ENCODE measurements around the gene CACYBP.
"Not testable (repeated sequence)": the region's sequence is repeated elsewhere in the genome, so short reads cannot be mapped to it uniquely, and the experiment has no call there.

The CACYBP gene

DNA sequence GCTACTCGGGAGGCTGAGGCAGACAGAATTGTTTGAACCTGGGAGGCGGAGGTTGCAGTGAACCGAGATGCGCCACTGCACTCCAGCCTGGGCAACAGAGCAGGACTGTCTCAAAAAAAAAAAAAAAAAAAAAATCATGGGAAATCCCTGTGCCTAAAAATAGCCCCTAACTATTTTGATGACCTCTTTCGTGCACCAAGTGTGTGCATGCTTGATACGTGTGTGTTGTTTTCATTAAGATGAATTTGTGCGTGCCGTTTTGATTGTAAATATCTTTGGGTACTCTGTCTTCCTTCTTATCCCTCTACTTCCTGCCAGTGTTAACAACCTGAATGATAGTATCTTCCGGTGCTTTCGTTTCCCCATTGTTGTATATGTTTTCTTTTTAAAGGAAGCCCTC, 9.8 kb downstream of the CACYBP start:
- no peak for DNase-seq (ENCODE audit: low read depth)

DNA sequence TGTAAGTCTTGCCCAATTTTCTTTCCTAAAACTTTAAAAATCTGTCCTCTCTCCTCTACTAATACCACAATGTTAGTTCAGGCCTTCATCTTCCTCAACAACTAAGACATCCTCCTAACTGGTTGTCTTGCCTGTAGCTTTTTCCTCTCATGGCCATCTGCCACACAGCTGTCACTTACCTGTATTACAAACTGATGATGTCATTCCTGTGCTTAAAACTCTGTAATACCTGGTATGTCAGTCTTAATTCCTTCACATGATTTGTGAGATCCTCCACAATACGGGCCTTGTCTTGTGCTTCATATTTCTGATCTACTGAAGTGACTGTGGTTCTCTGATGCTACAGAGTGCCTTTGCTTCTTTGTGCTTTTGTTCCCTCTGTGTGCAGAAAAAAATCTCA, 13.7 kb downstream of the CACYBP start:
- no peak for DNase-seq (ENCODE audit: low read depth)

DNA sequence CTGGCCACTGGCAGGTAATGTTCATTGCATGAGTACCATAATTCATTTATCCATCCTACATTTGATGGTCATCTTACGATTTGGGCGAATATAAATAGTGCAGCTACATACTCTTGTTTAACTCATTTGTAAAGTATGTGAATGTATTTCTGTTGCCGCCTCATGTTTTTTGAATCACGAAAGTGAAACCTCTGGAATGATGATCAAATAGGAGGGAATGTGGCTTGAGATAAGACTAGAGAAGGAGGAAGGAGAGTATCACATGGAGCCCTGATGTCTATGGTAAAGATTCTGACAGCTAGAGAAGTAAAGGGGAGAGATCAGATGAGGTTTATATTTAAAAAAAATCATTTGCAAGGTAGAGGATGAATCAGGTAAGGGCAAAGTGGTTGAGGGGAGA, 15.5 kb downstream of the CACYBP start:
- peak; percentile 78 for DNase-seq (ENCODE audit: low read depth)

DNA sequence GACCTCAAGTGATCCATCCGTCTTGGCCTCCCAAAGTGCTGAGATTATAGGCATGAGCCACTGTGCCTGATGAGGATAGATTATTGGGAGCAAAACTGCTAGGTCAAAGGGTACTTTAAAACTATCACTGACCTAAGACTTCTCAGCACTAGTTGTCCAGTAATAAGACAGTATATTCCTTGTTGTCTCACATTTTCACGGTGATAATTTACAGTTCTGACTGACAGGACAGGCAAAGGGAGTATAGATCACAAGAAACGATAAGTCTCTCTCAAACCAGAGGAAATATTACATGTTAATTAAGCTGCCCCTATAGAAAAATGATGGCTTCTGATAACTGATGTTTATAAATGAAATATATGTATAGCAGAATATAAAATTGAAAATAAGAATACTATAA, 19.8 kb downstream of the CACYBP start:
- DNase-seq (ENCODE audit: low read depth), result no peak

DNA sequence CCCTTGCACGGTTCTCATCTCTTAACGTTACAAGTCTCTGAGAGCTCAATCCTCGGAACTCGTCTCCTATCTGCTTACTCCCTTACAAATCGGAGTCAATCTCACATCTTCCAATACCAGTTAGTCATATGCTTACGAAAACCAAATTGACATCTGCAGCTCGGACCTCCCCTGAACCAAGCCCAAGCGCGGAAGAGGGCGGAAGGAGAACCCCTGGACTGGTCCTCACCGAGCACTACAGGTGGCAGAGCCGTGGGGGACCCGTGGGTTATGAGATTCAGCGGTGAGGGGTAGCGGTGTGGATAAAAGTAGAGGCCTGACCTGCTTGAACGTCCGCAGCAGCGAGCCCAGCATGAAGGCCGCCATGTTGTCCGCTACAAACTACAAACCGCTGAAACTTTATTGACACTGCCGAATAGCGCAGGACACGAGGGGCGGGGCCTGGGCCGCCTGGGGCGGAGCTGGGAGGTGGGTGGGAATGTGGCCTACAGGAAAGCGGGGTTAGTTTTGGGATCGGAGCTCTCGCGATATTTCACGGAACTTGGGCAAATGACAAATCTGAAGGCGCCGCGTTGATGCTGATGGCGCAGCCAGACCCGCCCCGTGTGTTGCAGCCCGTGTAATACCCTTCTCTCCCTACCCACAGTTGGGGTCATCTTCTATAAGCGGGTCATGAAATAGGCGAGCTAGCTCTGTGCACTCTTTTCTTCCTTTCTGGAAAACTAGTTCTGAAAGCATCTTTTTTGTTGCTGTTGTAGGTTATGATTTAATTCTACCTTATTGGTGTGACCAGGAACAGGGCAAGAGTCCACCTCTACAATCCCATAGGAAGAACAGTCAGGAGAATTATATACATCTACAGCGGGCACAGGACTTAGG, 23.5 kb downstream of the CACYBP start, which contains the start of gene MRPS14:
TSS of gene MRPS14 (minus strand) at position 383 of the 879 bp plus-strand sequence. CDS start at position 366, 17 bp downstream.
- DNase-seq (ENCODE audit: low read depth), result peak; percentile 96

DNA sequence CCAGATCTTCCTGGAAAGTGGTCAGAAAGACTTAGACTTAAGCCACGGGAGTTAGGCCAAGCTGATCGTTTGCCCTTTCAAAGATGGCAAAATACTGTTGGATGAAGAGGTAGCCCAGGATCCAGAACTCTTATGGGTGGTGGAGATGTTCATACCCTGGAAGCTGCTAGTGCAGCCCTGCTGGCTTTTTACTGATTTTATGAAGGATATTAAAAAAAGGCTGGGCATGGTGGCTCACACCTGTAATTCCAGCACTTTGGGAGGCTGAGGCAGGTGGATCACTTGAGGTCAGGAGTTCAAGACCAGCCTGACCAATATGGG, 24.1 kb downstream of the CACYBP start:
- not testable (repeated sequence) for DNase-seq (ENCODE audit: low read depth)

DNA sequence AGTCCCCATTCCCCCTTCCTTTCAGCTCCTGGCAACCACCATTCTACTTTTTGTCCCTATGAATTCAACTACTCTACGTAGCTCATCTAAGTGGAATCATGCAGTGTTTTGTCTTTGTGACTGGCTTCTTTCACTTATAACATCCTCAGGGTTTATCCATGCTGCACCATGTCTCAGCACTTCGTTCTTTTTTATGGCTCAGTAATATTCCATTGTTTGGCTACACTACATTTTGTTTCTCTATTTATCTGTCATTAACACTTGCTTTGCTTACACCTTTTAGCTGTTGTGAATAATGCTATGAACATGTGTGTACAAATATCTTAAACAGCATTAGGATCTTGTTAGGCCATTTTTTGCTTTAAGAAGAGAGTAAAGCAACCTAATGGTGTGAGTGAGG, 25.0 kb downstream of the CACYBP start:
- no peak for DNase-seq (ENCODE audit: low read depth)

DNA sequence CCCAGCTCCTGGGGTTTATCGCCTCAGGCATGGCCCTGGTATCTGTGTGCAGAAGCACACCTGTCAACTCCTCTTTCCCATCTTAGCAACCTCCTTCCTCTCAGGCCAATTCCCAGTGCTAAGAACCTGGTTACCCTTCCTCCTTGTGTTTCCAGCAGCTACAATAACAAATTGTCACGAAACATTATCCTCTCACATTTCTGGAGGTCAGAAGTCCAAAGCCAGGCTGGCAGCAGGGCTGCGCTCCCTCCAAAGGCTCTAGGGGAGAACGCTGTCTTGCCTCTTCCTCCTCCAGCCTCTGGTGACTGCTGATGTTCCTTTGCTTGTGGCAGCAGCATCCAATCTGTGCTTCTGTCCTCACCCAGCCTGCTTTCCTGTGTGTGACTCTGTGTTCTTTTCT, 34.2 kb downstream of the CACYBP start:
- no peak for DNase-seq (ENCODE audit: low read depth)

DNA sequence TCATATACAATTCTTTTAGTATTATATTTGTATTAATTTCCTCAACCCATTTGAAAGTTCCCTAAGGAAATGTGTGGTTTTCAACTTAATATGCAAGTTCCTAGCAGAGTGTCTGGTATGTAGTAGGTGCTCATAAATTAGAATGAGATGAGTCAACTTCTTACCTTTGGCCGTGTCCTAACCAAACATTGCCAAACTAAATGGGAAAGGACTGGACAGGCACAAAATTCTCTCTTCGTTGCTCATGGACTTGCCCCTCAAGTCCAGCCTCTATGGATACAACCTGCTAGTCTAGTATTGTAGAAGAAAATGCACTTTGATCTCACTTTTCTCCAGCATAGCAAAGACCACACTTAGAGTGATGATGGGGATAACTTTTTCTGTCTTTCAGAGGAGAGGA, 35.0 kb downstream of the CACYBP start:
- DNase-seq (ENCODE audit: low read depth), result no peak

DNA sequence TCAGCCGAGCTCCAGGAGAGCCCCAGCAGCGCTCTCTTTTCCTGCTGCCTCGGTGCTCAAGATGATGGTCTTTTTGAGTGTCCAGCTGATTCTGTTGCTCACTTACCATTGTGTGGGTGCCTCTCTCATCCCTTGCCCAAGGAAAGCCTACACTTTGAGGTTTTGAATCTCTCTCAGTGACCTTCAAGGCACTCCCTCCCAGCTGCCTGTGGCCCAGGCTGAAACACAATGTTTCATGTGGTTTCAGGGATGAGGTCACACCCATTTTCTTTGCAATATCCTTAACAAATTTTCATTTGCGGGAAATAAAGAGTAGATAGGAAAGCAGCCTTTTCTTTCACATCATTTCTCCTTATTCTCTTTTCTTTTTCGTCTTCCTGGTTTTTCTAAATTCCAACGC, 36.1 kb downstream of the CACYBP start:
- DNase-seq (ENCODE audit: low read depth), result no peak

DNA sequence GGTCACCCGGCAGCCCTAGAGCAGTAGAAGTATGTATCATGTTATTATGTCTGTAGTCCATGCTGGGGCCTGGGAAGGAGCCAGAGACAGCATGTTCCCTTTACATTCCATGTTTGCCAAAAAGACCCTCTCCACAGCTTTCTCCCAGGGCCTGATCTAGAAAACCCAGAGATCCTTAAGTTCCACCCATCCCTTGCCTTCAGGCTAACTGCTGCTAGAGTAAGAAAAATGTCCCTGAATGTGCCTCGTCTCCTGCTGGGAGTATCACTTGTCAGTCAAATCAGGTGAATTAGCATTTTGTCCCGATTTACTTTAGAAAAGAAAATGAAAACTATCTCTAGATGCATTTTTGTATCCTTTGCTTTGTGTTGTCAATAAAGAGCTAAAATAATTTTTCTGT, 36.7 kb downstream of the CACYBP start:
- no peak for DNase-seq (ENCODE audit: low read depth)

DNA sequence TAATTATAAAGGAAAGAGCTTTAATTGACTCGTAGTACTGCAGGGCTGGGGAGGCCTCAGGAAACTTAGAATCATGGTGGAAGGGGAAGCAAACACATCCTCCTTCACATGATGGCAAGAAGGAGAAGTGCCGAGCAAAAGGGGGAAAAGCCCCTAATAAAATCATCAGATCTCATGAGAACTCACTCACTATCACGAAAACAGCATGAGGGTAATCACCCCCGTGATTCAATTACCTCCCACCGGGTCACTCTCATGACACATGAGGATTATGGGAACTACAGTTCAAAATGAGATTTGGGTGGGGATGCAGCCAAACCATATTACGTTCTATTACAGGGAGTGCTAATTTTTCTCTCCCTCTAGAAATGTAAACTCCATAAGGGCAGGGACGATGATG, 37.7 kb downstream of the CACYBP start:
- DNase-seq (ENCODE audit: low read depth), result no peak

DNA sequence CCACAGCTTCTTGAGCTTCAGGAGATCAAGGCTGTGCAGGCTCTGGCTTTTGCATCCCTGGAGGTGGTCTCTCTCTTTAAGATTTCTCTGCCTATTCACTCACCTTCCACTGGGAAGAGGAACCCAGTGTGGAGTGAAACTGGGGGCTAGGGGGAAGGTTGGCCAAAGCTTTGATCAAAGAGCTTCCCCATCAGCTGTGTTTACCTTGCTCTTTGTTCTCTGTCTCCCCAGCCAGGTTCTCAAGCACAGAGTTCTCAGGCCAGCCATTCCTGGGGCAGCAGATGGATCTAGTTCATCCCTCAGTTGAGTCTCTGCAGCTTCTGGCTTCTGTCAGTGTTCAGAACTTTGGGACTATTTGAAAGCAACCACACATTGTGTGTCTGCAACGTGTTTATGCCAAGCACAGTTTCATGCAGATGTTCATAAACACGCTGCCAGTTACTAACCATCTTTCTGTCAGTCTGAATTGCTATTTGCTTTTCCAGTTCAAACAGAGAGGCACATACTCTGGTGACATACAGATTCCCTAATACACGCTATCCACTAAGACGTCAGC, 40.7 kb downstream of the CACYBP start:
- no peak for DNase-seq (ENCODE audit: low read depth)

DNA sequence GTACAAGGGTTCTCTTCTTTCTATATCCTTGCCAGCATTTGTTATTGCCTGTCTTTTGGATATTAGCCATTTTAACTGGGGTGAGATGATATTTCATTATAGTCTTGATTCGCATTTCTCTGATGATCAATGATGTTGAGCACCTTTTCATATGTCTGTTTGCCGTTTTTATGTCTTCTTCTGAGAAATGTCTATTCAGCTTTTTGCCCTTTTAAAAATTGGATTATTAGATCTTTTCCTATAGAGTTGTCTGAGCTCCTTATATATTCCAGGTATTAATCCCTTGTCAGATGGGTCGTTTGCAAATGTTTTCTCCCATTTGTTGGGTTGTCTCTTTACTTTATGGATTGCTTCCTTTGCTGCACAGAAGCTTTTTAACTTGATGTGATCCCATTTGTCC, 42.9 kb downstream of the CACYBP start:
- DNase-seq (ENCODE audit: low read depth), result no peak

DNA sequence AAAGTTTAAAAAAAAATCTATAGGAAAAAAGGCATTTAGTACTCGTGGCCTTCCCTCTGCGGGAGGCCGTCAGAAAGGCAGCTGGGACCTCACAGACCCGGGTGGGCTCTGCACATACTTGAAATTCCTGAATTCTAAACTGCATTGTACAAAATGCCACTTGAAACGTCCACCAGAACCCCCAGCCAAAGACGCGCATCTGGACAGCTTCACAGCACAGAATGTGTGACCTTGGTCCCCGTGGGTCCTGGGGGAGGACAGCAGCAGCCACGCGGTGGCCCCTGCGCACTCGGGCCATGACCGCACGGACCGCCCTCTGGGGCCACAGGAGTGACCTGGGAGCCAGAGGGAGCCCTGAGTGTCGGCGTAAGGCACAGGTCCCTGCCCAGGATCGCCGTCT, 44.1 kb downstream of the CACYBP start:
- no peak for DNase-seq (ENCODE audit: low read depth)

DNA sequence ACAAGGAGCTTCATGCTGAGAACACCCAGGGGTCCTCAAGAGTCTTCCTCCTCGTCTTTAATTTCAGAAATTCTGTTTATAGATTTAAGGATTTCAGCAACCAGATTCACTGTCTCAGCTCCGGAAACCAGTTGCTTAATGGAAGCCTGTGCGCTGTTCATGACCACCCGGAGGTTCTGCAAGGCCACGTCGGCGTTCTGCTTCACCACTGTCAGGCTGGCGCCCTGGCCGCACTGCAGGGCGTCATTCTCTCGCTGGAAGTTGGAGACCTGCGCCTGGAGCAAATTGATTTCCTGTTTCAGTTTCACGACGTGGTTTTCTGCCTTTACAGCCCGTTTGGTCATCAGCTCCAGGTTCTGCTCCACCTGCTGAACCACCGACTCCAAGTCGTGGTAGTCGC, 44.8 kb downstream of the CACYBP start:
- DNase-seq (ENCODE audit: low read depth), result not testable (repeated sequence)

DNA sequence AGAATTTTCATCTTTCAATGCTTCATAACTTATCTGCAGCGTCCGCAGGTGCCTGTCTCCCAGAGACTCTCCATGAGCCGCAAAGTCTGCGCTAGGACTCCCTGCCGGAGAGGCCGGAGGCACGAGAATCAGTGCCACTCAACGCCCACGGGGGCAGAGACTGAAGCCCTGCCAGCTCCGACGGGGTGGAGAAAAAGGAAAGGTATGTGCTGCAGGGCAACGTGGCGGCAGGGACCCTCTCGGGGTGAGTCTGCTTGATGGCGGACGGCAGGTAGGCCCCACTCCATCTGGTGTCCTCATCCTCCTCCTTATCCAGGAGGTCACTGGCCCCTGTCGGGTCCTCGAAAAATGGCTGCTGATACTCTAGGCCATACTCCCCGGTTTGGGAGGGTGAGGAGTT, 45.4 kb downstream of the CACYBP start:
- no peak for DNase-seq (ENCODE audit: low read depth)

DNA sequence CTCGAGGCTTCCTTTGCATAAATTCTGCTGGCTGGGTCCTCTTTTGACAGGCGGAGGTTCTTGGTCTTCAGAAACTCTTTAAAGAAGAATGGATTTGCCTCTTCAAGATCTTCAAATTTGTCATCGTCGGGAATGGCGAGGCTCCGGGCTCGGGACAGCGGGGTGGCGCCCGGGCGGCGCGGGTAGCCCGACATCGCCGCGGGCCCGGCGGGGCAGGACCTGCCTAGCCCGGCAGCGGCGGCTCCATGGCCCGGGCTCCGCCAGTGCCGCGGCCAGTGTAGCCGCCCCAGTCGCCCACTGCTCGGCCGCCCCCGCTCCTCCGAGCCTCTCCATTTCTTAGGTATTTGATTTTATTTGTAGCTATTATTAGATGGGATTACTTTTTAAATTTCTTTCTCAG, 45.8 kb downstream of the CACYBP start:
- DNase-seq (ENCODE audit: low read depth), result no peak

DNA sequence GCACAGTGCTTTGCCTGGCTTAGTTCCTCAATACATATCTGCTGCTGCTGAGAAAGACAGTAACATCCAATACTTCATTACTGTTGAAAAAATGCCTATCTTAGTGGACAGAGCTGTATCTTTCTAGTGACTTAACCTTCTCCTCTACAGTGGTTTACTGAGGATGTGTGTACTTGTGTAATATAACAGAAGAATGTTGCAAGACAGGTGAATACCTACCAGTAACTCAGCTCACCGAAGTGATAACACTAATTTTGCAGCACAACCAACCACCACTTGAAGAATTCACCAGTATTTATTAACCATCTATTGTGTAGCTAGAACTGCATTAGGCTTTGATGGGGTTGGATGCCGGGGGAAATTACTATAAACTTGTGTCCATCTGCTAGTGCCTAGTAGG, 51.2 kb downstream of the CACYBP start:
- DNase-seq (ENCODE audit: low read depth), result no peak

DNA sequence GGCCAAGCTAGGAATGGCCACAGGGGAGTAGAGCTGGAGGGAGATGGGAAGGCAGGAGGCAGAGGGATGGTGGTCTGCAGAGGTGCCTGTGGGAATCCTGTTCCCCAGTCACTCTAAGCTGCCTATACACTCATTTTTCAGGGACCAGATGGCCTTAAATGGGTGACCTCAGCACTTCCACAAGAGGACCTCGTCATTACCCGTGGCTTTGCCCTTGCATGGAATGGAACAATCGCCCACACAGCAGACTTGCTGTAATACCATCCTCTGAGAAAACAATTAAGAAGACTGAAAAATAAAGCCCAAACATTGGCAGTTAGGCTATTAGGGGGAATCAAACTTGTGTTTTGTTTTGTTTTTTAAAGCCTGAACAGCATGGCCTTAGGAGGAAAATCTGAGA, 55.0 kb downstream of the CACYBP start:
- no peak for DNase-seq (ENCODE audit: low read depth)
